ENCODE results near the gene BSCL2. TPM values are rescaled to one million over a fixed set of nuclear protein-coding genes. Genes with fewer than 3 reads are reported as not detected.

Gene BSCL2
- total and polyA plus RNA-seq, 2 of the 13 experiments (the other 11 are each of a cell fraction or from before 2014, with no cell fraction given), result 19.5 to 21.1 TPM

- TF ChIP-seq MAFG (CRISPR knock-in tag; IDR thresholded peaks at IDR 0.05) (no peak), ADNP (CRISPR knock-in tag; IDR thresholded peaks at IDR 0.05) (no peak), FOXK1 (CRISPR knock-in tag; IDR thresholded peaks at IDR 0.05; ENCODE audit: borderline replicate concordance, low read depth) (peak; percentile 68; the same call in 1 of the 2 replicates), KLF15 (CRISPR knock-in tag; IDR thresholded peaks at IDR 0.05; ENCODE audit: borderline replicate concordance) (peak; percentile 80; the same call in 1 of the 2 replicates), NR2F2 (IDR thresholded peaks at IDR 0.05; ENCODE audit: borderline replicate concordance, low read depth) (0 out of 2 replicates have a peak, but pooled peaks have one; percentile 62), SRSF1 (optimal IDR thresholded peaks at IDR 0.05; ENCODE audit: low read depth, low read length) (peak; percentile 98), KDM2A (CRISPR knock-in tag; IDR thresholded peaks at IDR 0.05; ENCODE audit: borderline replicate concordance, low read depth) (peak; percentile 98), POGK (CRISPR knock-in tag; conservative IDR thresholded peaks at IDR 0.05) (0 out of 2 replicates have a peak, but pooled peaks have one; percentile 48), ZBTB20 (CRISPR knock-in tag; IDR thresholded peaks at IDR 0.05; ENCODE audit: borderline replicate concordance, low read depth) (0 out of 2 replicates have a peak, but pooled peaks have one; percentile 69), ZNF782 (CRISPR knock-in tag; IDR thresholded peaks at IDR 0.05; ENCODE audit: borderline replicate concordance) (peak; percentile 69; the same call in 1 of the 2 replicates), KLF13 (CRISPR knock-in tag; IDR thresholded peaks at IDR 0.05) (no peak), ZNF136 (CRISPR knock-in tag; IDR thresholded peaks at IDR 0.05; ENCODE audit: low read depth) (0 out of 2 replicates have a peak, but pooled peaks have one; percentile 76), RAD21 (CRISPR knock-in tag; IDR thresholded peaks at IDR 0.05) (peak; percentile 55), REL (CRISPR knock-in tag; conservative IDR thresholded peaks at IDR 0.05) (0 out of 2 replicates have a peak, but pooled peaks have one; percentile 36), ZNF704 (CRISPR knock-in tag; IDR thresholded peaks at IDR 0.05; ENCODE audit: borderline replicate concordance) (peak; percentile 96; the same call in 1 of the 2 replicates), SAP130 (CRISPR knock-in tag; IDR thresholded peaks at IDR 0.05; ENCODE audit: low read depth) (peak; percentile 83), ZNF773 (CRISPR knock-in tag; IDR thresholded peaks at IDR 0.05; ENCODE audit: borderline replicate concordance) (no peak), NCOA5 (CRISPR knock-in tag; IDR thresholded peaks at IDR 0.05) (0 out of 2 replicates have a peak, but pooled peaks have one; percentile 63), NR1H2 (CRISPR knock-in tag; IDR thresholded peaks at IDR 0.05; ENCODE audit: borderline replicate concordance, low read depth) (no peak), PHB2 (IDR thresholded peaks at IDR 0.05; ENCODE audit: partially characterized antibody) (no peak), SMARCC2 (IDR thresholded peaks at IDR 0.05) (no peak)
- TF ChIP-seq, protein P1, sequence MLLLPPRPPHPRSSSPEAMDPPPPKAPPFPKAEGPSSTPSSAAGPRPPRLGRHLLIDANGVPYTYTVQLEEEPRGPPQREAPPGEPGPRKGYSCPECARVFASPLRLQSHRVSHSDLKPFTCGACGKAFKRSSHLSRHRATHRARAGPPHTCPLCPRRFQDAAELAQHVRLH (CRISPR knock-in tag; IDR thresholded peaks at IDR 0.05; ENCODE audit: borderline replicate concordance, low read depth), result no peak
- TF ChIP-seq, protein P2, sequence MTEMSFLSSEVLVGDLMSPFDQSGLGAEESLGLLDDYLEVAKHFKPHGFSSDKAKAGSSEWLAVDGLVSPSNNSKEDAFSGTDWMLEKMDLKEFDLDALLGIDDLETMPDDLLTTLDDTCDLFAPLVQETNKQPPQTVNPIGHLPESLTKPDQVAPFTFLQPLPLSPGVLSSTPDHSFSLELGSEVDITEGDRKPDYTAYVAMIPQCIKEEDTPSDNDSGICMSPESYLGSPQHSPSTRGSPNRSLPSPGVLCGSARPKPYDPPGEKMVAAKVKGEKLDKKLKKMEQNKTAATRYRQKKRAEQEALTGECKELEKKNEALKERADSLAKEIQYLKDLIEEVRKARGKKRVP (CRISPR knock-in tag; IDR thresholded peaks at IDR 0.05), result no peak; a peak in 1 of 4 replicates
- TF ChIP-seq, protein P3, sequence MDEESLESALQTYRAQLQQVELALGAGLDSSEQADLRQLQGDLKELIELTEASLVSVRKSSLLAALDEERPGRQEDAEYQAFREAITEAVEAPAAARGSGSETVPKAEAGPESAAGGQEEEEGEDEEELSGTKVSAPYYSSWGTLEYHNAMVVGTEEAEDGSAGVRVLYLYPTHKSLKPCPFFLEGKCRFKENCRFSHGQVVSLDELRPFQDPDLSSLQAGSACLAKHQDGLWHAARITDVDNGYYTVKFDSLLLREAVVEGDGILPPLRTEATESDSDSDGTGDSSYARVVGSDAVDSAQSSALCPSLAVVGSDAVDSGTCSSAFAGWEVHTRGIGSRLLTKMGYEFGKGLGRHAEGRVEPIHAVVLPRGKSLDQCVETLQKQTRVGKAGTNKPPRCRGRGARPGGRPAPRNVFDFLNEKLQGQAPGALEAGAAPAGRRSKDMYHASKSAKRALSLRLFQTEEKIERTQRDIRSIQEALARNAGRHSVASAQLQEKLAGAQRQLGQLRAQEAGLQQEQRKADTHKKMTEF (CRISPR knock-in tag; IDR thresholded peaks at IDR 0.05), result peak; percentile 63
Observed at GRCh38 chr11:62665075-62665598, 42.1 kb downstream of the BSCL2 start, which contains the start of the genes C11orf98 and CSKMT (continued).

All from HepG2 (cell line).